PFSK-1 (cell line): ENCODE results near the gene LPCAT3.

Experiments
- POLR2AphosphoS5 ChIP-seq: IDR thresholded peaks from 2 replicates; pipeline ENCODE4 v1.6.1; 2012; ENCODE audit warnings: low read depth, mild to moderate bottlenecking, control low read depth, low read length, moderate library complexity
- REST ChIP-seq, 2 experiments: IDR thresholded peaks; 2 replicates each; pipeline versions ENCODE4 v1.6.1 to v1.8.0; 2011 to 2012; ENCODE audit warnings: low read depth in 2 of 2, low read length in 2 of 2, control low read depth in 1 of 2, inconsistent platforms in 1 of 2, mild to moderate bottlenecking in 1 of 2, moderate library complexity in 1 of 2; ENCODE audit not compliant: insufficient read depth in 1 of 2
- SIN3A ChIP-seq: IDR thresholded peaks from 2 replicates; pipeline ENCODE4 v1.6.1; 2012; ENCODE audit warnings: mild to moderate bottlenecking, low read length, moderate library complexity, borderline replicate concordance; ENCODE audit not compliant: insufficient read depth

GRCh38 chr12:6978611-6979011 lies 39.7 kb downstream of the LPCAT3 start:
- no peak for TF ChIP-seq POLR2AphosphoS5
- TF ChIP-seq SIN3A = no peak
- no peak for TF ChIP-seq REST (IDR thresholded peaks at IDR 0.05; ENCODE audit: insufficient read depth in 1 of 2, low read depth in 2 of 2, low read length in 2 of 2)
